Measurements from ENCODE around the gene ARL5B.

The ARL5B gene

GRCh38 chr10:18668026-18668425, 8.8 kb downstream of the ARL5B start:
- Mint-ChIP-seq H3K36me3 (ENCODE audit: low read depth) (peaks cover 23% of the 10 kb centered on the region), H3K27me3 (ENCODE audit: low read depth) (no peaks in the 10 kb centered on the region), H3K9me3 (no peaks in the 10 kb centered on the region)

GRCh38 chr10:18675086-18675801, 16.0 kb downstream of the ARL5B start:
- Mint-ChIP-seq H3K4me3 (no peak overlapping the region), H3K36me3 (ENCODE audit: low read depth) (peaks cover 23% of the 10 kb centered on the region), H3K27ac (no peak overlapping the region), H3K4me1 (ENCODE audit: low read depth) (peaks cover 2% of the 10 kb centered on the region), H3K27me3 (ENCODE audit: low read depth) (no peaks in the 10 kb centered on the region), H3K9me3 (no peaks in the 10 kb centered on the region)

More at GRCh38 chr10:18668026-18668425, 8.8 kb downstream of the ARL5B start:
- Mint-ChIP-seq H3K27ac (no peak overlapping the region), H3K4me1 (ENCODE audit: low read depth) (peaks cover 20% of the 10 kb centered on the region), H3K4me3 (no peak overlapping the region)

- H3K4me3 Mint-ChIP-seq = no peak overlapping the region
- H3K9me3 Mint-ChIP-seq = no peaks in the 10 kb centered on the region
- H3K27me3 Mint-ChIP-seq (ENCODE audit: low read depth) = no peaks in the 10 kb centered on the region
- peaks cover 3% of the 10 kb centered on the region for H3K4me1 Mint-ChIP-seq (ENCODE audit: low read depth)
- peaks cover 4% of the 10 kb centered on the region for H3K36me3 Mint-ChIP-seq (ENCODE audit: low read depth)
- H3K27ac Mint-ChIP-seq = no peak overlapping the region
These were observed 21.5 kb downstream of the ARL5B start for GRCh38 chr10:18680754-18681153.

- no peaks in the 10 kb centered on the region for H3K27me3 Mint-ChIP-seq (ENCODE audit: low read depth)
- H3K4me3 Mint-ChIP-seq = no peak overlapping the region
- no peak overlapping the region for H3K27ac Mint-ChIP-seq
- peaks cover 3% of the 10 kb centered on the region for H3K4me1 Mint-ChIP-seq (ENCODE audit: low read depth)
- H3K9me3 Mint-ChIP-seq = no peaks in the 10 kb centered on the region
- peaks cover 4% of the 10 kb centered on the region for H3K36me3 Mint-ChIP-seq (ENCODE audit: low read depth)
These were observed 22.1 kb downstream of the ARL5B start for GRCh38 chr10:18681366-18681765.

GRCh38 chr10:18681971-18682411, 22.8 kb downstream of the ARL5B start:
- Mint-ChIP-seq H3K9me3 (no peaks in the 10 kb centered on the region), H3K36me3 (ENCODE audit: low read depth) (peaks cover 4% of the 10 kb centered on the region), H3K4me1 (ENCODE audit: low read depth) (peaks cover 3% of the 10 kb centered on the region), H3K27me3 (ENCODE audit: low read depth) (no peaks in the 10 kb centered on the region), H3K4me3 (no peak overlapping the region), H3K27ac (no peak overlapping the region)

- Mint-ChIP-seq H3K27me3 (ENCODE audit: low read depth) (no peaks in the 10 kb centered on the region), H3K4me1 (ENCODE audit: low read depth) (peaks cover 3% of the 10 kb centered on the region), H3K27ac (no peak overlapping the region), H3K4me3 (no peak overlapping the region), H3K36me3 (ENCODE audit: low read depth) (peaks cover 4% of the 10 kb centered on the region), H3K9me3 (no peaks in the 10 kb centered on the region)
These were observed 24.2 kb downstream of the ARL5B start for GRCh38 chr10:18683427-18683826.

GRCh38 chr10:18684416-18684815, 25.2 kb downstream of the ARL5B start:
- H3K9me3 Mint-ChIP-seq = no peaks in the 10 kb centered on the region
- H3K27ac Mint-ChIP-seq = no peak overlapping the region
- H3K36me3 Mint-ChIP-seq (ENCODE audit: low read depth) = peaks cover 4% of the 10 kb centered on the region
- H3K4me3 Mint-ChIP-seq = no peak overlapping the region
- H3K4me1 Mint-ChIP-seq (ENCODE audit: low read depth) = peaks cover 3% of the 10 kb centered on the region
- H3K27me3 Mint-ChIP-seq (ENCODE audit: low read depth) = peaks cover 7% of the 10 kb centered on the region

- H3K27me3 Mint-ChIP-seq (ENCODE audit: low read depth) = peaks cover 7% of the 10 kb centered on the region
- no peaks in the 10 kb centered on the region for H3K9me3 Mint-ChIP-seq
- no peak overlapping the region for H3K27ac Mint-ChIP-seq
- H3K4me3 Mint-ChIP-seq = no peak overlapping the region
- H3K36me3 Mint-ChIP-seq (ENCODE audit: low read depth) = peaks cover 4% of the 10 kb centered on the region
- H3K4me1 Mint-ChIP-seq (ENCODE audit: low read depth) = peaks cover 3% of the 10 kb centered on the region
These were observed 25.7 kb downstream of the ARL5B start for GRCh38 chr10:18684953-18685352.

GRCh38 chr10:18685555-18685954, 26.3 kb downstream of the ARL5B start:
- Mint-ChIP-seq H3K9me3 (no peaks in the 10 kb centered on the region), H3K4me3 (no peak overlapping the region)

GRCh38 chr10:18687195-18687594, 28.0 kb downstream of the ARL5B start:
- no peaks in the 10 kb centered on the region for H3K9me3 Mint-ChIP-seq
- H3K27me3 Mint-ChIP-seq (ENCODE audit: low read depth) = peaks cover 10% of the 10 kb centered on the region
- peaks cover 4% of the 10 kb centered on the region for H3K36me3 Mint-ChIP-seq (ENCODE audit: low read depth)
- no peak overlapping the region for H3K4me3 Mint-ChIP-seq
- no peak overlapping the region for H3K27ac Mint-ChIP-seq
- H3K4me1 Mint-ChIP-seq (ENCODE audit: low read depth) = peaks cover 3% of the 10 kb centered on the region

More at GRCh38 chr10:18685555-18685954, 26.3 kb downstream of the ARL5B start:
- H3K27ac Mint-ChIP-seq = no peak overlapping the region
- peaks cover 3% of the 10 kb centered on the region for H3K4me1 Mint-ChIP-seq (ENCODE audit: low read depth)
- H3K36me3 Mint-ChIP-seq (ENCODE audit: low read depth) = peaks cover 4% of the 10 kb centered on the region
- peaks cover 9% of the 10 kb centered on the region for H3K27me3 Mint-ChIP-seq (ENCODE audit: low read depth)

GRCh38 chr10:18687706-18688105, 28.5 kb downstream of the ARL5B start:
- H3K4me1 Mint-ChIP-seq (ENCODE audit: low read depth) = peaks cover 3% of the 10 kb centered on the region
- no peak overlapping the region for H3K4me3 Mint-ChIP-seq
- peaks cover 4% of the 10 kb centered on the region for H3K36me3 Mint-ChIP-seq (ENCODE audit: low read depth)
- H3K27ac Mint-ChIP-seq = no peak overlapping the region
- no peaks in the 10 kb centered on the region for H3K9me3 Mint-ChIP-seq
- H3K27me3 Mint-ChIP-seq (ENCODE audit: low read depth) = peaks cover 10% of the 10 kb centered on the region

GRCh38 chr10:18689498-18689897, 30.3 kb downstream of the ARL5B start:
- peaks cover 10% of the 10 kb centered on the region for H3K27me3 Mint-ChIP-seq (ENCODE audit: low read depth)
- peaks cover 3% of the 10 kb centered on the region for H3K4me1 Mint-ChIP-seq (ENCODE audit: low read depth)
- no peak overlapping the region for H3K4me3 Mint-ChIP-seq
- H3K27ac Mint-ChIP-seq = no peak overlapping the region
- H3K9me3 Mint-ChIP-seq = no peaks in the 10 kb centered on the region
- H3K36me3 Mint-ChIP-seq (ENCODE audit: low read depth) = no peaks in the 10 kb centered on the region

- H3K9me3 Mint-ChIP-seq = no peaks in the 10 kb centered on the region
- no peaks in the 10 kb centered on the region for H3K4me1 Mint-ChIP-seq (ENCODE audit: low read depth)
- peaks cover 10% of the 10 kb centered on the region for H3K27me3 Mint-ChIP-seq (ENCODE audit: low read depth)
- no peaks in the 10 kb centered on the region for H3K36me3 Mint-ChIP-seq (ENCODE audit: low read depth)
- no peak overlapping the region for H3K27ac Mint-ChIP-seq
- H3K4me3 Mint-ChIP-seq = no peak overlapping the region
These were observed 31.3 kb downstream of the ARL5B start for GRCh38 chr10:18690541-18690940.

- Mint-ChIP-seq H3K9me3 (no peaks in the 10 kb centered on the region), H3K27me3 (ENCODE audit: low read depth) (no peaks in the 10 kb centered on the region), H3K4me3 (no peak overlapping the region), H3K4me1 (ENCODE audit: low read depth) (no peaks in the 10 kb centered on the region), H3K36me3 (ENCODE audit: low read depth) (no peaks in the 10 kb centered on the region), H3K27ac (no peak overlapping the region)
These were observed 40.9 kb downstream of the ARL5B start for GRCh38 chr10:18699849-18700840.

- H3K4me3 Mint-ChIP-seq = no peak overlapping the region
- H3K27me3 Mint-ChIP-seq (ENCODE audit: low read depth) = no peaks in the 10 kb centered on the region
- H3K27ac Mint-ChIP-seq = no peak overlapping the region
- H3K9me3 Mint-ChIP-seq = no peaks in the 10 kb centered on the region
- H3K36me3 Mint-ChIP-seq (ENCODE audit: low read depth) = no peaks in the 10 kb centered on the region
- no peaks in the 10 kb centered on the region for H3K4me1 Mint-ChIP-seq (ENCODE audit: low read depth)
These were observed 44.3 kb downstream of the ARL5B start for GRCh38 chr10:18703521-18703920.
